Adrenal gland (tissue), 12 donors: ENCODE measurements around the gene RXFP3. TPM values are rescaled to one million over a fixed set of nuclear protein-coding genes. Genes with fewer than 3 reads are reported as not detected.

Source experiments
- DNase-seq, 7 donors: peaks; one replicate each; pipeline ENCODE4 v3.0.0-alpha.2; 2019 to 2020
- H3K27ac ChIP-seq, 5 donors: fragments of 200-600 bp; sonication (generic) in 4 of 5; 1 replicate in 3 of 5; 2 replicates in 2 of 5; pipeline versions ENCODE4 v1.5.1 to v1.8.0; 2016 to 2020; ENCODE audit warnings: mild to moderate bottlenecking in 1 of 5
- H3K27me3 ChIP-seq: fragments of 200-600 bp; 2 replicates; pipeline ENCODE4 v1.8.0; 2021
- H3K36me3 ChIP-seq, 2 donors: fragments of 200-600 bp; replicated peaks in 1 of 2; 1 replicate in 1 of 2; 2 replicates in 1 of 2; pipeline versions ENCODE4 v1.5.1 to v1.8.0; 2018 to 2022
- H3K4me1 ChIP-seq, 2 donors: fragments of 200-600 bp; replicated peaks in 1 of 2; 1 replicate in 1 of 2; 2 replicates in 1 of 2; pipeline versions ENCODE4 v1.5.1 to v1.8.0; 2018 to 2021
- H3K4me3 ChIP-seq, 4 donors: fragments of 200-600 bp; sonication (generic) in 3 of 4; one replicate each; pipeline ENCODE4 v1.5.1; 2016 to 2018
- H3K9me3 ChIP-seq, 3 donors: fragments of 200-600 bp; sonication (generic) in 1 of 3; replicated peaks in 1 of 3; 1 replicate in 2 of 3; 2 replicates in 1 of 3; pipeline versions ENCODE4 v1.5.1 to v1.8.0; 2016 to 2021
- POLR2A ChIP-seq, 2 donors: fragments of 450-650 bp; IDR thresholded peaks; one replicate each; pipeline ENCODE4 v1.6.1; 2017; ENCODE audit warnings: antibody characterized with exemption in 2 of 2, mild to moderate bottlenecking in 2 of 2, moderate library complexity in 1 of 2
- WGBS, 4 donors: extraction: QIAGEN DNeasy Blood & Tissue Kit in 2 of 4; methylation state at CpG; one replicate each; pipeline versions ENCODE4 v1.1.5 to v1.1.7; 2013 to 2017; 5-methylcytosine and 5-hydroxymethylcytosine counted together
- intact Hi-C, 2 donors: fragments of 100-400 bp; cut with DNase I; formaldehyde crosslinking; loops; one replicate each; pipeline versions ENCODE4 v1.14.1 to v1.15.0; 2022 to 2023
- polyA plus RNA-seq, 3 donors: library from polyadenylated mRNA; stranded (reverse); fragments of 200-250 nt in 2 of 3; fragments of 350-450 nt in 1 of 3; fragmentation: Illumina TruSeq in 1 of 3; extraction: RNeasy Lipid Tissue Mini Kit (QIAGEN cat#74804) in 1 of 3; gene quantifications; one replicate each; pipeline ENCODE4 v1.2.3, GENCODE V29; 2013 to 2014
- total RNA-seq, 9 donors: library from RNA; depleted of rRNA in 4 of 9; stranded (reverse); fragments of >200 nt in 4 of 9; fragments of 120-200 nt in 1 of 9; fragmentation: NEBNext Ultra II Directional in 1 of 9; extraction: Animal tissue kit (Norgen Biotek cat#: 25700) in 1 of 9; gene quantifications; one replicate each; pipeline versions ENCODE4 v1.1.0 to v1.2.4, GENCODE V29; 2013 to 2023
- TF ChIP-seq, protein P1 (sequence below), 6 experiments: fragments of 450-650 bp in 4 of 6; fragments of 200-600 bp in 2 of 6; sonication (generic) in 1 of 6; IDR thresholded peaks; 1 replicate in 5 of 6; 2 replicates in 1 of 6; pipeline versions ENCODE4 v1.5.1 to v1.8.0; 2016 to 2021; ENCODE audit warnings: antibody characterized with exemption in 6 of 6, mild to moderate bottlenecking in 2 of 6, moderate library complexity in 1 of 6
- donor health status: healthy with polysubstance abuse.
- donor health status: Bipolar disorder and iron deficiency.
- donor health status: DM: yes; HTN: yes; CAD: no.
- donor health status: DM: no; HTN: no; CAD: no.
- donor health status: DM: no; HTN: no; CAD: no.
- donor health status: DM: yes; HTN: yes; CAD: no.

Gene RXFP3
- total and polyA plus RNA-seq, 12 donors, result 0.14 to 9.7 (median 0.63) TPM; not detected in 4

DNA sequence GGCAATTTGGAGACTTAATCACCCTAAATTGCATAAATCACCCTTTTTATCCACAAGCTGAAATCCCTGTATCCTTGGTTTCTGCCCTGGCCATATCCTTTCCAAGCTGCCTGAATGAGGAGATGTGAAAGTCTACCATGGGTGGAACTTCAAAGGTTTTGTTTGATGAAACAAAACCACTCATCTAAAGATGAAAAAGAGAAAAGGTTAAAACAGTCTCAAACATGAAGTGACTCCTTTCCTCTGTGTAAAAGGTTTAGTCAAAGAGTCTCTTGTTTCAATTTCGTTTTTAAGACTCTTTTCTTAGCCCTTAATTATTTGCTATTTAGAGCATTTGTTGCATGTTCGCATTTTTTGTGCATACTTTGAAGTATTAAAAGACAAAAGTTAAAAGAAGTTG, 37.1 kb downstream of the RXFP3 start:
- Histone ChIP-seq H3K27ac (no peak overlapping the region), H3K36me3 (no peaks in the 10 kb centered on the region), H3K27me3 (no peaks in the 10 kb centered on the region), H3K9me3 (no peaks in the 10 kb centered on the region), H3K4me1 (peaks cover 0 to 8% of the 10 kb centered on the region in 2 donors), H3K4me3 (no peak overlapping the region)
- 72 to 86% (median 79%) methylated on average over 2 of the region's 2 CpGs for WGBS, 4 donors
- TF ChIP-seq, protein P1, sequence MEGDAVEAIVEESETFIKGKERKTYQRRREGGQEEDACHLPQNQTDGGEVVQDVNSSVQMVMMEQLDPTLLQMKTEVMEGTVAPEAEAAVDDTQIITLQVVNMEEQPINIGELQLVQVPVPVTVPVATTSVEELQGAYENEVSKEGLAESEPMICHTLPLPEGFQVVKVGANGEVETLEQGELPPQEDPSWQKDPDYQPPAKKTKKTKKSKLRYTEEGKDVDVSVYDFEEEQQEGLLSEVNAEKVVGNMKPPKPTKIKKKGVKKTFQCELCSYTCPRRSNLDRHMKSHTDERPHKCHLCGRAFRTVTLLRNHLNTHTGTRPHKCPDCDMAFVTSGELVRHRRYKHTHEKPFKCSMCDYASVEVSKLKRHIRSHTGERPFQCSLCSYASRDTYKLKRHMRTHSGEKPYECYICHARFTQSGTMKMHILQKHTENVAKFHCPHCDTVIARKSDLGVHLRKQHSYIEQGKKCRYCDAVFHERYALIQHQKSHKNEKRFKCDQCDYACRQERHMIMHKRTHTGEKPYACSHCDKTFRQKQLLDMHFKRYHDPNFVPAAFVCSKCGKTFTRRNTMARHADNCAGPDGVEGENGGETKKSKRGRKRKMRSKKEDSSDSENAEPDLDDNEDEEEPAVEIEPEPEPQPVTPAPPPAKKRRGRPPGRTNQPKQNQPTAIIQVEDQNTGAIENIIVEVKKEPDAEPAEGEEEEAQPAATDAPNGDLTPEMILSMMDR (IDR thresholded peaks at IDR 0.05), result no peak
- TF ChIP-seq POLR2A (IDR thresholded peaks at IDR 0.05), result no peak
- DNase-seq, result no peak
- intact Hi-C loops, result no loop called here

DNA sequence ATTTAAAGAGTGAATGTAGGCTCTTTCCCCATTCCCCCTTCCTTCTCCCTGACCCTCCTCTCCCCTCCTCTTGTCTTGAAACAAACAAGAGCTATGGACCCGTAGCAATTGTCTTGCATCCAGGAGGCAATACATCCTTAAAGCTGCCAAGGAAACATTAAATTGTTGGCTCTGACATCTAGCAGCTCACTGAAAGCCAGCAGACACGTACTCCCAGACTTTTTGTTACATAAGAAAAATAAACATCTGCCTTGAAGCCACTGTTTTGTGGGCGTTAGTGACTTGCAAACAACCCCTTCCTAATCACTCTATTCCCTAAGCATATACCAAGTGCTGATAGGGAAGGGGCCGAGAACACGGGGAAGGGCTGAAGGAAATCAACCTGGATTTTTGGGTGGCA, 39.7 kb downstream of the RXFP3 start:
- no peak for DNase-seq
- no peaks in the 10 kb centered on the region for H3K9me3 ChIP-seq
- intact Hi-C loops, result no loop called here
- WGBS, 4 donors, result 45 to 51% (median 50%) methylated on average over 5 of the region's 5 CpGs
- H3K27ac ChIP-seq, result no peak overlapping the region
- H3K4me1 ChIP-seq, result peaks cover 0 to 8% of the 10 kb centered on the region in 2 donors
- H3K27me3 ChIP-seq, result no peaks in the 10 kb centered on the region
- H3K4me3 ChIP-seq, result no peak overlapping the region
- TF ChIP-seq POLR2A (IDR thresholded peaks at IDR 0.05), result no peak
- TF ChIP-seq, protein P1 (IDR thresholded peaks at IDR 0.05), result no peak
- no peaks in the 10 kb centered on the region for H3K36me3 ChIP-seq

DNA sequence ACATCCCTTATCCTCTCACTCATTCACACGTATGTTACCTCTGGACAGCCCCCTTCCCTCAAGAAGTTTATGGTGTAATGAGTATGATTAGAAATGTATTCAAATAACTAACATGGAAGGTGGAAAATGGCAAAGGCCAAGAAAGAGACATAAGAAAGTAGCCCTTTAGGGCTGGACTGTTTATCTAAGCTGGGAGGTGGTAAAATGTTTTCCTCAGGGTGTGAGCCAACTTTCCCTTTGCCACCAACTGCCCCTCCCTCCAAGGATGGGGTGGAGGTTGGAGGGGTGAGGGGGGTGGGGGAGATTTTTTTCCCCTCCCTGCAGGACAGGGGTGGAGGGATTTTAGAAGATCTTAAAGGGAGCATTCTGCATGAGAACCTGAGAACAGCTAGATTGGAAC, 40.1 kb downstream of the RXFP3 start:
- 66 to 88% (median 78%) methylated on average over 1 of the region's 1 CpG for WGBS, 4 donors
- TF ChIP-seq, protein P1 (IDR thresholded peaks at IDR 0.05), result no peak
- no peak for TF ChIP-seq POLR2A (IDR thresholded peaks at IDR 0.05)
- no peak overlapping the region for H3K4me3 ChIP-seq
- H3K27me3 ChIP-seq, result no peaks in the 10 kb centered on the region
- peaks cover 0 to 8% of the 10 kb centered on the region in 2 donors for H3K4me1 ChIP-seq
- intact Hi-C loops, result no loop called here
- no peaks in the 10 kb centered on the region for H3K36me3 ChIP-seq
- no peak for DNase-seq
- no peaks in the 10 kb centered on the region for H3K9me3 ChIP-seq
- no peak overlapping the region for H3K27ac ChIP-seq

DNA sequence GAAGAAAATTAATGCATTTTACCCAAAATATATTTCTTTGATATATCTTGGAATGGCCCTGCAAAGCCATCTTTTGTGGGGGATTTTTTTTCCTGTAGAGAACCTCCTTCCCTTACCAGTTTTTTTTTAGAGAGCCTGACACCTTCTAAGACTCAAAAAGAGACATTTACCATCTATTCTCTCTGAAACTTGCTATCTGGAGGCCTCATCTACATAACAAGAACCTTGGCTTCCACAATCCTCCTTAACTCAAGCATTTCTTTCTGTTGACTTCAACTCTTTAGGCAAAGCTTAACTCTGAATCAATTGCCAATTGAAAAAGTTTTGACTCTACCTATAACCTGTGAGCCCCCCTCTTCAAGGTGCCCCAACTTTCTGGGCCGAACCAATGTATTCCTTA, 42.1 kb downstream of the RXFP3 start:
- Histone ChIP-seq H3K27me3 (no peaks in the 10 kb centered on the region), H3K4me3 (no peak overlapping the region), H3K27ac (no peak overlapping the region), H3K4me1 (peaks cover 0 to 8% of the 10 kb centered on the region in 2 donors), H3K9me3 (no peaks in the 10 kb centered on the region), H3K36me3 (no peaks in the 10 kb centered on the region)
- TF ChIP-seq, protein P1 (IDR thresholded peaks at IDR 0.05), result no peak
- no peak for TF ChIP-seq POLR2A (IDR thresholded peaks at IDR 0.05)
- intact Hi-C loops, result no loop called here
- no peak for DNase-seq
- WGBS, 4 donors, result 83 to 100% (median 85%) methylated on average over 1 of the region's 1 CpG
